HG02938 (cell line): Measurements from ENCODE around the gene TEX11.
"Not testable (repeated sequence)": the region's sequence is repeated elsewhere in the genome, so short reads cannot be mapped to it uniquely, and the experiment has no call there.

ENCODE experiments used
- ATAC-seq: cut with Tn5 transposase; IDR thresholded peaks from one replicate; pipeline ENCODE4 v1.9.1; 2021; ENCODE audit warnings: mild to moderate bottlenecking, moderate library complexity; ENCODE audit not compliant: unreplicated experiment

The TEX11 gene

DNA sequence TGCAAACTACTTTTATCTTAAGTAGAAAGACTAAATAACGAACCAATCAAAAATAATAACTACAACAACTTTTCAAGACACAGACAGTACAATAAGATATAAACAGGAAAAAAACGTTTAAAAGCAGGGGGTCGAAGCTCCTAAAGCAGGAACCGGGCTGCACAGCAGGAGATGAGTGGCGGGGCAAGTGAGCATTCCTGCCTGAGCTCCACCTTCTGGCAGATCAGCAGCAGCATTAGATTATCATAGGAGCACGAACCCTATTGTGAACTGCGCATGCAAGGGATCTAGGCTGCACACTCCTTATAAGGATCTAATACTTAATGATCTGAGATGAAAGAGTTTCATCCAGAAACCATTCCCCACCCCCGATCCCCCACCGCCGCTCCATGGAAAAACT lies 146.2 kb downstream of the TEX11 start:
- no peak for ATAC-seq

GRCh38 chrX:70755850-70756249 lies 152.7 kb downstream of the TEX11 start:
- no peak for ATAC-seq

GRCh38 chrX:70754169-70754848 lies 154.2 kb downstream of the TEX11 start:
- ATAC-seq: no peak

DNA sequence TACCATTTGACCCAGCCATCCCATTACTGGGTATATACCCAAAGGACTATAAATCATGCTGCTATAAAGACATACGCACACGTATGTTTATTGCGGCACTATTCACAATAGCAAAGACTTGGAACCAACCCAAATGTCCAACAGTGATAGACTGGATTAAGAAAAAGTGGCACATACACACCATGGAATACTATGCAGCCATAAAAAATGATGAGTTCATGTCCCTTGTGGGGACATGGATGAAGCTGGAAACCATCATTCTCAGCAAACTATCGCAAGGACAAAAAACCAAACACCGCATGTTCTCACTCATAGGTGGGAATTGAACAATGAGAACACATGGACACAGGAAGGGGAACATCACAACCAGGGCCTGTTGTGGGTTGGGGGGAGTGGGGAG lies 174.7 kb downstream of the TEX11 start:
- ATAC-seq: not testable (repeated sequence)

- ATAC-seq: not testable (repeated sequence)
These were observed 180.6 kb downstream of the TEX11 start for GRCh38 chrX:70727961-70728360.

- no peak for ATAC-seq
These were observed 187.8 kb downstream of the TEX11 start for GRCh38 chrX:70720721-70721120.

DNA sequence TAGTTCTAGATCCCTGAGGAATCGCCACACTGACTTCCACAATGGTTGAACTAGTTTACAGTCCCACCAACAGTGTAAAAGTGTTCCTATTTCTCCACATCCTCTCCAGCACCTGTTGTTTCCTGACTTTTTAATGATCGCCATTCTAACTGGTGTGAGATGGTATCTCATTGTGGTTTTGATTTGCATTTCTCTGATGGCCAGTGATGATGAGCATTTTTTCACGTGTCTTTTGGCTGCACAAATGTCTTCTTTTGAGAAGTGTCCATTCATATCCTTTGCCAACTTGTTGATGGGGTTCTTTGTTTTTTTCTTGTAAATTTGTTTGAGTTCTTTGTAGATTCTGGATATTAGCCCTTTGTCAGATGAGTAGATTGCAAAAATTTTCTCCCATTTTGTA lies 197.2 kb downstream of the TEX11 start:
- not testable (repeated sequence) for ATAC-seq

DNA sequence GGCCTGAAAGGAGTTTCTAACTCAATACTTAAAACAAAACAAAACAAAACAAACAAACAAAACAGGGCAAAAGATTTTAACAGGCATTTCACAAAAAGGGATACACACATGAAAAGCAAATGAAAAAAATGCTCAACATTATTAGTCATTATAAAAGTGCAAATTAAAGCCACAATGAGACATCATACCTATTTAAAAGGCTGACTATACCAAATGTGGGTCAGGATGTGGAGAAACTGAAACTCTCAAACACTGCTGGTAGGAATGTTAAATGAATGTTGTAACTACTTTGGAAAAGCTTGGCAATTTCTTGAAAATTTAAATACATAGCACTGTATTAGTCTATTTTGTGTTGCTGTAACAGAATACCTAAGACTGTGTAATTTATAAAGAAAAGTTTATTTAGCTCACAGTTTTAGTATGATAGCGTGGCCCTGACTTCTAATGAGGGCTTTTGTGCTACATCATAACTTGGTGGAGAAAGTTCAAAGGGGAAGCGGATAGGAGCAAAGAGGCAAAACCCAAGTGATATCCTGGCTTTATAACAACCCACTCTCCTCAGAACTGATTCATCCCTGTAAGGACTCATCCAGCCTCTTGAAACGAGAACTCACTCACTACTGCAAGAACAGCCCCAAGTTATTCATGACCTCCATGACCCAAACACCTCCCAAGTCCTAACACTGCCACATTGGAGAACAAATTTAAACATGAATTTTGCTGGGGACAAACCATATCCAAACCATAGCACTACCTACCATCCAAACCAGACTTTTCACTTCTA lies 214.0 kb downstream of the TEX11 start:
- ATAC-seq: no peak

- ATAC-seq: not testable (repeated sequence)
These were observed 229.1 kb downstream of the TEX11 start for GRCh38 chrX:70679455-70679854.

- ATAC-seq: no peak
These were observed 233.2 kb downstream of the TEX11 start for GRCh38 chrX:70675284-70675683.

DNA sequence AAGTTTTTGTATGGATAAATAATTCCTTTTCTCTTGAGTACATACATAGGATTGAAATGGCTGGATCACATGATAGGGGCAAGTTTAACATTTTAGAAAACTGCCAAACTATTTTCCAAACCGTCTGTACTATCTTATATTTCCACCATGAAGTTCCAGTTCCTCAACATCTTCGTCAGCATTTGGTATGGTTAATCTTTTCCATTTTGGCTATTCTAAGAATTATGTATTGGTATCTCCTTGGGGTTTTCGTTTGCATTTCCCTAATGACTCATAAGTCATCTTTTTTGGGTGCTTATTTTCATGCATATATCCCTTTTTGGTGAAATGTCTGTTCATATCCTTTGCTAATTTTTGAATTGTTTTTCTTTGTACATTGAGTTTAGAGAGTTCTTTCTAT lies 236.2 kb downstream of the TEX11 start:
- ATAC-seq: no peak

DNA sequence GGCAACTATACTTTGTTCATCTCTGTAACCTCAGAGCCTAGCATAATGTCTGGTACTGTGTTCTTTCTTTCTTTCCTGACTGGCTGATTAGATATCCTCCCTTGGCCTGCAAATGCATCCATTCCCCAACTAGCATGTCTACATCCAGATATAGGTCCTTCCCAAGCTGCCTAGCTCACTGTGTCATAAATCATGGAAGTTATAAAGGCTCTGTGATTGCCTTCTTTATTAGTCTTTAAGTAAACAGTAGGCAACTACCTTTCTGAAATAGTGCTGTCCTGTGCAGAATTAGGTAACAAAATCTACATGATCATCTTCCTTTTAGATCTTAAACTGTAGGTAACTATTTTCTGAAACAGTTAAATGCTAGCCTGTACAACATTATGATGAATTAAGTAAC lies 239.4 kb downstream of the TEX11 start:
- no peak for ATAC-seq

DNA sequence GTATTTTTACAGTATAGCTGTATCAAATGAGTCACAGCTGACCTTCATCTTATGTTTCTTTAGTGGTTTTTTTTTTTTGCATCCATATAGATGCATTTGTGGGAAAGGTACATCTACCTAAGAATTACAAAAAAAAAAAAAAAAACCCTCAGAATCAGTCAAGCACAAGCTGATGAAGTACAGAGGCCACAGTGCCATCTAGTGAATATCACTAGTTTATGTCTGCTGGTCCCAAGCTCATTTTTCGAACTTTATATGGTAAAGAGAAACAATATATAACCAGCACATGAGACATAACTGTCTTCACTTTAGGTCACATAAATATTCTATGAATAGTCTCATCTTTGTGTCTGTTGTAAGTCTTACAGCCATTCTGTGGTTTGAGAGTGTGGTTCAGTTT lies 243.8 kb downstream of the TEX11 start:
- ATAC-seq: no peak

- ATAC-seq: not testable (repeated sequence)
These were observed 247.4 kb downstream of the TEX11 start for GRCh38 chrX:70661124-70661523.

- not testable (repeated sequence) for ATAC-seq
These were observed 251.0 kb downstream of the TEX11 start for GRCh38 chrX:70657546-70657945.

DNA sequence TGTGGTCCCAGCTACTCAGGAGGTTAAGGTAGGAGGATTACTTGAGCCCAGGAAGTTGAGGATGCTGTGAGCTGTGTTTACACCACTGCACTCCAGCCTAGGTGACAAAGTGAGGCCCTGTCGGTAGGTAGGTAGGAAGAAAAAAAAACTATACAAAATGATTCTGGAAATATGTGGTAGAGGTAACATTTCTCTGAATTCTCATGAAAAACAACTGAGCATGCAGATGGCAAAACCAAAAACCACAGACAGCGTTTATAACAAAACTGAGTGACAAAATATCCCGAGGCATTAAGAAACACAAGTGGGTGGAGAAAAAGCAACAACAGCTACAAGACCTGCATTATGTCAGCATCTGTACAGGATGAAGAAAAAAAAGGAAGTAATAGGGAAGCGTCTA lies 252.2 kb downstream of the TEX11 start:
- ATAC-seq: no peak

GRCh38 chrX:70647910-70648309 lies 260.6 kb downstream of the TEX11 start:
- ATAC-seq: not testable (repeated sequence)

GRCh38 chrX:70636218-70636617 lies 272.3 kb downstream of the TEX11 start:
- no peak for ATAC-seq

GRCh38 chrX:70635669-70636068 lies 272.8 kb downstream of the TEX11 start:
- no peak for ATAC-seq

GRCh38 chrX:70635227-70635626 lies 273.3 kb downstream of the TEX11 start:
- ATAC-seq: no peak

GRCh38 chrX:70621743-70622142 lies 286.8 kb downstream of the TEX11 start:
- ATAC-seq: no peak

DNA sequence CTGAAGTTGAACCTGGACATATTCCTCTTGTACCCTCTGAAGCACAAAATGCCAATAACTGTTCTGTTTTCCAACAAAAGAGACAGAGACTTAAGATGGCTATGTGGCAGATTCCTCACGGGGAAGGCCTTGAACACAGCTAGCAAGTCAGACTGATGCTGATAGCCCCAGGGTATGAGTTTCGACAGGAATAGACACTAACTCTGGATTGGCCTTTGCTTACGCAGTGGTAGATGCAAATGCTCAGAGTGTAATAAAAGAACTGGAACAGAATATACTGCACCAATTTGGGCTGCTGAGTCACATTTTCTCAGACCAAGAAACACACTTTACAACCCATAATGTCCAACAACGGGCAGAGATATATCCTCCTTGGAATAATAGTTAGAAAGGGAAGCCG lies 290.0 kb downstream of the TEX11 start:
- no peak for ATAC-seq
